Neural crest cell (in vitro differentiated cells): ENCODE results near the gene MZT2B. TPM values are rescaled to one million over a fixed set of nuclear protein-coding genes. Genes with fewer than 3 reads are reported as not detected.
A peak's percentile ranks its signal among the peaks of the same experiment; 100 is the strongest.
"Not testable (repeated sequence)": the region's sequence is repeated elsewhere in the genome, so short reads cannot be mapped to it uniquely, and the experiment has no call there.

ENCODE experiments used
- DNase-seq: peaks from one replicate; pipeline ENCODE4 v3.0.0; 2021; ENCODE audit warnings: low read depth, mixed read lengths, low spot score
- H3K27ac Mint-ChIP-seq: one replicate; pipeline ENCODE4 v1.8.0; 2021; ENCODE audit warnings: mild to moderate bottlenecking, mixed read lengths; ENCODE audit not compliant: unreplicated experiment
- H3K27me3 Mint-ChIP-seq: 2 replicates; pipeline ENCODE4 v1.8.0; 2021; ENCODE audit warnings: low read depth, mild to moderate bottlenecking, mixed read lengths
- H3K36me3 Mint-ChIP-seq: 2 replicates; pipeline ENCODE4 v1.8.0; 2021; ENCODE audit warnings: low read depth, mild to moderate bottlenecking, mixed read lengths
- H3K4me1 Mint-ChIP-seq: 2 replicates; pipeline ENCODE4 v1.8.0; 2021; ENCODE audit warnings: mixed read lengths
- H3K4me3 Mint-ChIP-seq: one replicate; pipeline ENCODE4 v1.8.0; 2021; ENCODE audit warnings: mild to moderate bottlenecking, mixed read lengths
- H3K9me3 Mint-ChIP-seq: 2 replicates; pipeline ENCODE4 v1.8.0; 2021; ENCODE audit warnings: mixed read lengths
- CTCF ChIP-seq: fragments of 200-600 bp; sonication (generic); conservative IDR thresholded peaks from 2 replicates; pipeline ENCODE4 v1.5.0; 2021; ENCODE audit warnings: antibody characterized with exemption, mild to moderate bottlenecking
- long read RNA-seq: library from polyadenylated mRNA; unstranded; transcript quantifications from one replicate; pipeline ENCODE4 v2.0.0, GENCODE V29; 2020
- total RNA-seq: library from RNA; stranded (reverse); gene quantifications from 2 replicates; pipeline ENCODE4 v1.2.1, GENCODE V29; 2021

MZT2B gene
- 240 and 242 TPM in 2 replicates for total RNA-seq
- long read RNA-seq, partial matches to known transcripts, result 0 of 3 reads
- long read RNA-seq, other reads (novel, unspliced or antisense), result 2 of 3 reads

- H3K9me3 Mint-ChIP-seq, H3K27me3 Mint-ChIP-seq, H3K36me3 Mint-ChIP-seq: not testable (repeated sequence)
- H3K27ac Mint-ChIP-seq, result peak within 1 kb of the TSS; percentile 95
- H3K4me3 Mint-ChIP-seq, result peak within 1 kb of the TSS; percentile 94
- TF ChIP-seq CTCF, result peak; percentile 81
- DNase-seq, result peak; percentile 87
- H3K4me1 Mint-ChIP-seq, result peaks cover 19% of the 10 kb centered on the region
These were observed at the start of gene MZT2B for GRCh38 chr2:130181880-130182682. MZT2B (plus strand) TSS chr2:130182262; CDS start chr2:130182283, 21 bp downstream.

- Mint-ChIP-seq H3K27me3 (peaks cover 12% of the 10 kb centered on the region), H3K27ac (no peak overlapping the region), H3K4me1 (peaks cover 4% of the 10 kb centered on the region), H3K9me3 (no peaks in the 10 kb centered on the region), H3K4me3 (no peak overlapping the region), H3K36me3 (no peaks in the 10 kb centered on the region)
- TF ChIP-seq CTCF, result no peak
- no peak for DNase-seq
These were observed 46.1 kb upstream of the MZT2B start for GRCh38 chr2:130135692-130136541.

- not testable (repeated sequence) for H3K9me3 Mint-ChIP-seq, H3K4me1 Mint-ChIP-seq, H3K36me3 Mint-ChIP-seq, H3K4me3 Mint-ChIP-seq, DNase-seq, H3K27ac Mint-ChIP-seq
- H3K27me3 Mint-ChIP-seq, result peaks cover 12% of the 10 kb centered on the region
These were observed 45.5 kb upstream of the MZT2B start for GRCh38 chr2:130136546-130136945.

- DNase-seq, result not testable (repeated sequence)
These were observed 44.9 kb upstream of the MZT2B start for GRCh38 chr2:130137118-130137517.

GRCh38 chr2:130138326-130138725 is 43.7 kb upstream of the MZT2B start:
- not testable (repeated sequence) for H3K27ac Mint-ChIP-seq, H3K4me1 Mint-ChIP-seq, H3K4me3 Mint-ChIP-seq

More at GRCh38 chr2:130137118-130137517, 44.9 kb upstream of the MZT2B start:
- not testable (repeated sequence) for H3K9me3 Mint-ChIP-seq, H3K4me3 Mint-ChIP-seq, H3K4me1 Mint-ChIP-seq, H3K27ac Mint-ChIP-seq, H3K27me3 Mint-ChIP-seq, H3K36me3 Mint-ChIP-seq

GRCh38 chr2:130138841-130139251 is 43.2 kb upstream of the MZT2B start:
- DNase-seq, H3K27me3 Mint-ChIP-seq, H3K4me1 Mint-ChIP-seq, H3K9me3 Mint-ChIP-seq, H3K27ac Mint-ChIP-seq, H3K4me3 Mint-ChIP-seq, H3K36me3 Mint-ChIP-seq: not testable (repeated sequence)

More at GRCh38 chr2:130138326-130138725, 43.7 kb upstream of the MZT2B start:
- H3K9me3 Mint-ChIP-seq, H3K36me3 Mint-ChIP-seq, DNase-seq, H3K27me3 Mint-ChIP-seq: not testable (repeated sequence)

- not testable (repeated sequence) for H3K27me3 Mint-ChIP-seq, H3K4me1 Mint-ChIP-seq, H3K4me3 Mint-ChIP-seq, DNase-seq, H3K36me3 Mint-ChIP-seq, H3K9me3 Mint-ChIP-seq, H3K27ac Mint-ChIP-seq
These were observed 42.5 kb upstream of the MZT2B start for GRCh38 chr2:130139331-130140280.

- not testable (repeated sequence) for DNase-seq, H3K9me3 Mint-ChIP-seq, H3K36me3 Mint-ChIP-seq, H3K27ac Mint-ChIP-seq, H3K4me3 Mint-ChIP-seq, H3K4me1 Mint-ChIP-seq, H3K27me3 Mint-ChIP-seq
These were observed 41.5 kb upstream of the MZT2B start for GRCh38 chr2:130140516-130140915.

- not testable (repeated sequence) for H3K27me3 Mint-ChIP-seq, H3K4me3 Mint-ChIP-seq
These were observed 41.1 kb upstream of the MZT2B start for GRCh38 chr2:130141002-130141401.

GRCh38 chr2:130141645-130142370 is 40.3 kb upstream of the MZT2B start:
- not testable (repeated sequence) for H3K36me3 Mint-ChIP-seq, H3K27ac Mint-ChIP-seq, DNase-seq, H3K4me3 Mint-ChIP-seq, H3K4me1 Mint-ChIP-seq, H3K27me3 Mint-ChIP-seq, H3K9me3 Mint-ChIP-seq

More at GRCh38 chr2:130141002-130141401, 41.1 kb upstream of the MZT2B start:
- not testable (repeated sequence) for H3K4me1 Mint-ChIP-seq, DNase-seq, H3K36me3 Mint-ChIP-seq, H3K27ac Mint-ChIP-seq, H3K9me3 Mint-ChIP-seq
